Peyer's patch (tissue), 4 donors: Measurements from ENCODE around the gene TMC1. TPM values are rescaled to one million over a fixed set of nuclear protein-coding genes. Genes with fewer than 3 reads are reported as not detected.

Experiments used
- DNase-seq, 3 donors: peaks; one replicate each; pipeline ENCODE4 v3.0.0-alpha.2; 2017 to 2019
- H3K27ac ChIP-seq, 4 donors: fragments of 200-600 bp; sonication (generic); one replicate each; pipeline ENCODE4 v1.5.1; 2016 to 2019
- H3K27me3 ChIP-seq, 2 donors: fragments of 200-600 bp; sonication (generic); one replicate each; pipeline ENCODE4 v1.5.1; 2019
- H3K36me3 ChIP-seq, 3 donors: fragments of 200-600 bp; sonication (generic); one replicate each; pipeline ENCODE4 v1.5.1; 2016 to 2019
- H3K4me1 ChIP-seq, 4 donors: fragments of 200-600 bp; sonication (generic); one replicate each; pipeline ENCODE4 v1.5.1; 2016 to 2019
- H3K4me3 ChIP-seq, 4 donors: fragments of 200-600 bp; sonication (generic); 1 replicate in 3 of 4; 2 replicates in 1 of 4; pipeline ENCODE4 v1.5.1; 2016 to 2019; ENCODE audit warnings: mild to moderate bottlenecking in 1 of 4
- H3K9me3 ChIP-seq, 4 donors: fragments of 200-600 bp; sonication (generic); one replicate each; pipeline ENCODE4 v1.5.1; 2016 to 2019; ENCODE audit warnings: mild to moderate bottlenecking in 1 of 4
- CTCF ChIP-seq, 6 experiments: fragments of 450-650 bp in 4 of 6; fragments of 200-600 bp in 2 of 6; sonication (generic) in 1 of 6; IDR thresholded peaks; one replicate each; pipeline ENCODE4 v1.5.1; 2017 to 2019; ENCODE audit warnings: antibody characterized with exemption in 6 of 6, mild to moderate bottlenecking in 3 of 6, moderate library complexity in 1 of 6
- POLR2A ChIP-seq, 2 donors: fragments of 450-650 bp; IDR thresholded peaks; one replicate each; pipeline ENCODE4 v1.5.1; 2017; ENCODE audit warnings: antibody characterized with exemption in 2 of 2, mild to moderate bottlenecking in 2 of 2, moderate library complexity in 2 of 2
- total RNA-seq, 4 donors: library from RNA; depleted of rRNA; stranded (reverse); fragments of >200 nt; gene quantifications; one replicate each; pipeline ENCODE4 v1.1.0, GENCODE V29; 2016

TMC1 gene
- total RNA-seq, 4 donors from 2014 or later = not detected

DNA sequence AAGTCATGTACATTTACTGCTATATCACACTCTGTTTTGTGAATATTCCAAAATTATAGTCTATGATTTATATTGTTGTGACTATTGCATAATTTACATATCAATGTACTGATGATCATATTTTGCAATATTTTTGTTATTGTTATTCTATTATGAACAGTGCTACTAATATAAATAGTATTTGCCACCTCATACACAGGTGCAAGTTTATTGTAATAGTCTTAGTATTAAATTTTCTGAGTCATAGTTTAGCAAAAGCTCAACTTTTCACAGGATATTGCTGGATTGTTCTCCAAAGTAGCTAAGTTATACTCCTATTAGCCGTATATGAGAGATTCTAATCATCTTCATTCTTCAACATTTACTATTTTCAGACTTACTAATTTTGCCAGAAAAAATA, 124.7 kb downstream of the TMC1 start:
- Histone ChIP-seq H3K27ac (no peak overlapping the region), H3K4me1 (no peaks in the 10 kb centered on the region), H3K9me3 (no peaks in the 10 kb centered on the region), H3K36me3 (no peaks in the 10 kb centered on the region), H3K27me3 (no peaks in the 10 kb centered on the region), H3K4me3 (no peak overlapping the region)
- DNase-seq = no peak
- TF ChIP-seq POLR2A (IDR thresholded peaks at IDR 0.05) (no peak), CTCF (IDR thresholded peaks at IDR 0.05) (no peak)

- Histone ChIP-seq H3K27ac (no peak overlapping the region), H3K9me3 (no peaks in the 10 kb centered on the region), H3K4me1 (no peaks in the 10 kb centered on the region), H3K4me3 (no peak overlapping the region), H3K36me3 (no peaks in the 10 kb centered on the region), H3K27me3 (no peaks in the 10 kb centered on the region)
- TF ChIP-seq POLR2A (IDR thresholded peaks at IDR 0.05) = no peak
- no peak for TF ChIP-seq CTCF (IDR thresholded peaks at IDR 0.05)
- DNase-seq = no peak
Observed at GRCh38 chr9:72648324-72649126, 127.1 kb downstream of the TMC1 start.

- DNase-seq = no peak
Observed at GRCh38 chr9:72649127-72649442, 127.7 kb downstream of the TMC1 start.

GRCh38 chr9:72650206-72650605, 128.8 kb downstream of the TMC1 start:
- DNase-seq = no peak
- TF ChIP-seq CTCF (IDR thresholded peaks at IDR 0.05) = no peak
- TF ChIP-seq POLR2A (IDR thresholded peaks at IDR 0.05) = no peak
- no peaks in the 10 kb centered on the region for H3K9me3 ChIP-seq

More at GRCh38 chr9:72649127-72649442, 127.7 kb downstream of the TMC1 start:
- Histone ChIP-seq H3K27me3 (no peaks in the 10 kb centered on the region), H3K9me3 (no peaks in the 10 kb centered on the region), H3K4me3 (no peak overlapping the region), H3K27ac (no peak overlapping the region), H3K36me3 (no peaks in the 10 kb centered on the region), H3K4me1 (no peaks in the 10 kb centered on the region)
- TF ChIP-seq POLR2A (IDR thresholded peaks at IDR 0.05) (no peak), CTCF (IDR thresholded peaks at IDR 0.05) (no peak)

DNA sequence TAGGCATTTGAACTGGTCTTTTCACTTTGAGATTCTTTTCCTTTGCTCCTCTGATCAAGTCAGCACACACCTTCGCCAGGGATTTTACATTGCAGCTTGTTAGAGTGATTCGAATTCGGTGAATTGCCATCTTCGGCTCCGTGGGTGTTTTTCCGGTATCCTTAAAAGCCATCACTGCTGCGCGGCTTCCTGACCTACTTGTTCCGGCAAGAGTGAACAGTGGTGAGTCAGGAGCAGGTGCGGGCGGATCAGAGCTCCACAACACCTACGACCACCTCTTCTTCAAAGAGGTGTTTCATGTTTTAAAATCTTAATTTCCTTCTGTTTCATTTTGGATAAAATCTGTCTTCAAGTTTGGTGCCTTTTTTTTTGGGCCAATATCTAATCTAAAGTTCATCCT, 134.6 kb downstream of the TMC1 start:
- no peak overlapping the region for H3K27ac ChIP-seq

More at GRCh38 chr9:72650206-72650605, 128.8 kb downstream of the TMC1 start:
- H3K27me3 ChIP-seq = no peaks in the 10 kb centered on the region
- H3K4me3 ChIP-seq = no peak overlapping the region
- no peak overlapping the region for H3K27ac ChIP-seq
- H3K4me1 ChIP-seq = no peaks in the 10 kb centered on the region
- no peaks in the 10 kb centered on the region for H3K36me3 ChIP-seq

More for the DNA sequence above, 134.6 kb downstream of the TMC1 start:
- DNase-seq = no peak
- no peak for TF ChIP-seq CTCF (IDR thresholded peaks at IDR 0.05)
- TF ChIP-seq POLR2A (IDR thresholded peaks at IDR 0.05) = no peak
- Histone ChIP-seq H3K36me3 (no peaks in the 10 kb centered on the region), H3K4me1 (no peaks in the 10 kb centered on the region), H3K4me3 (no peak overlapping the region), H3K27me3 (no peaks in the 10 kb centered on the region), H3K9me3 (no peaks in the 10 kb centered on the region)
